Ectodermal cell (in vitro differentiated cells): ENCODE results near the gene TREH.
"Not testable (repeated sequence)": the region's sequence is repeated elsewhere in the genome, so short reads cannot be mapped to it uniquely, and the experiment has no call there.

Experiments used
- H3K27ac ChIP-seq: 2 replicates; pipeline ENCODE4 v1.7.0; 2013; ENCODE audit warnings: mild to moderate bottlenecking, low read depth, low read length; ENCODE audit not compliant: insufficient read depth, poor library complexity, severe bottlenecking
- H3K27me3 ChIP-seq: 2 replicates; pipeline ENCODE4 v1.7.0; 2013; ENCODE audit warnings: mild to moderate bottlenecking, low read length; ENCODE audit not compliant: insufficient read depth, control insufficient read depth, poor library complexity, severe bottlenecking
- H3K36me3 ChIP-seq: one replicate; pipeline ENCODE4 v1.7.0; 2013; ENCODE audit warnings: low read length; ENCODE audit not compliant: control insufficient read depth, insufficient read depth
- H3K4me1 ChIP-seq: one replicate; pipeline ENCODE4 v1.7.0; 2013; ENCODE audit warnings: low read length; ENCODE audit not compliant: control insufficient read depth, insufficient read depth
- H3K4me3 ChIP-seq: 2 replicates; pipeline ENCODE4 v1.7.0; 2013; ENCODE audit warnings: low read depth, low read length, control low read depth; ENCODE audit not compliant: insufficient read depth
- H3K9me3 ChIP-seq: 2 replicates; pipeline ENCODE4 v1.7.0; 2013; ENCODE audit warnings: mild to moderate bottlenecking, low read length, moderate library complexity; ENCODE audit not compliant: control insufficient read depth
- WGBS, 2 experiments: methylation state at CpG; one replicate each; pipeline ENCODE4 v1.1.7; 2013; ENCODE audit warnings: missing lambda C conversion rate in 2 of 2; 5-methylcytosine and 5-hydroxymethylcytosine counted together

TREH gene

DNA sequence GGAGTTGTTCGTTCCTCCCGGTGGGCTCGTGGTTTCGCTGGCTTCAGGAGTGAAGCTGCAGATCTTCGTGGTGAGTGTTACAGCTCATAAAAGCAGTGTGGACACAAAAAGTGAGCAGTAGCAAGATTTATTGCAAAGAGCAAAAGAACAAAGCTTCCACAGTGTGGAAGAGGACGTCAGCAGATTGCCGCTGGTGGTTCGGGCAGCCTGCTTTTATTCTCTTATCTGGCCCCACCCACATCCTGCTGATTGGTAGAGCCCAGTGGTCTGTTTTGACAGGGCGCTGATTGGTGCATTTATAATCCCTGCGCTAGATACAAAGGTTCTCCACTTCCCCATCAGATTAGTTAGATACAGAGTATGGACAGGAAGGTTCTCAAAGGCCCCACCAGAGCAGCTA, 8.9 kb upstream of the TREH start:
- WGBS, 2 experiments: 92% methylated on average over 10 of the region's 10 CpGs
- not testable (repeated sequence) for H3K4me1 ChIP-seq, H3K4me3 ChIP-seq, H3K9me3 ChIP-seq, H3K27me3 ChIP-seq, H3K27ac ChIP-seq, H3K36me3 ChIP-seq

GRCh38 chr11:118687906-118688305, 8.5 kb upstream of the TREH start:
- H3K9me3 ChIP-seq: no peaks in the 10 kb centered on the region
- H3K4me3 ChIP-seq: no peak overlapping the region
- peaks cover 5% of the 10 kb centered on the region for H3K4me1 ChIP-seq
- H3K27me3 ChIP-seq: no peaks in the 10 kb centered on the region
- WGBS, 2 experiments: 93 to 97% methylated on average over 5 of the region's 5 CpGs
- H3K27ac ChIP-seq: no peak overlapping the region
- no peaks in the 10 kb centered on the region for H3K36me3 ChIP-seq

GRCh38 chr11:118684187-118684586, 4.7 kb upstream of the TREH start:
- Histone ChIP-seq H3K27me3 (no peaks in the 10 kb centered on the region), H3K4me3 (no peak overlapping the region), H3K27ac (no peak overlapping the region), H3K4me1 (no peaks in the 10 kb centered on the region), H3K9me3 (no peaks in the 10 kb centered on the region), H3K36me3 (no peaks in the 10 kb centered on the region)
- 88 to 92% methylated on average over 2 of the region's 2 CpGs for WGBS, 2 experiments

GRCh38 chr11:118682939-118683338, 3.5 kb upstream of the TREH start:
- WGBS, 2 experiments: 91 to 93% methylated on average over 6 of the region's 6 CpGs
- not testable (repeated sequence) for H3K4me3 ChIP-seq, H3K4me1 ChIP-seq, H3K9me3 ChIP-seq, H3K36me3 ChIP-seq, H3K27ac ChIP-seq, H3K27me3 ChIP-seq

- Histone ChIP-seq H3K36me3 (no peaks in the 10 kb centered on the region), H3K4me1 (no peaks in the 10 kb centered on the region), H3K9me3 (no peaks in the 10 kb centered on the region), H3K27me3 (no peaks in the 10 kb centered on the region), H3K4me3 (no peak overlapping the region), H3K27ac (no peak overlapping the region)
- 100% methylated on average over 1 of the region's 1 CpG for WGBS, 2 experiments
Observed at GRCh38 chr11:118682372-118682771, 2.9 kb upstream of the TREH start.

DNA sequence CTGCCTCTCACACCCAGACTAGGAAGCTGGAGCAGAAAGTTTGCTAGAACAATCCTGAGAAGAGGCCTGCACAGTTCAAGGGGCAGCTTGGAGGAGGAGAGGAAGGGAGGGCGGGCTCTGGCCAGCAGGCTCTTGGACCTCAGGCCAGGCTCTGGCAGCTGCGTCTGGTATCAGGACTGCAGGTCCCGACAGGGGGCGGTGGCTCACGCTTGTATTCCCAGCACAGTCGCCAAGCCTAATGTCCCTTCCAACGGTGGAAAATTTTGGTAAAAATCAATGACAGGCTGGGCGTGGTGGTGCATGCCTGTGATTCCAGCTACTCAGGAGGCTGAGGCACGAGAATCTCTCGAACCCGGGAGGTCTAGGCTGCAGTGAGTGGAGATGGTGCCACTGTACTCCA, 542 bp downstream of the TREH start:
- H3K36me3 ChIP-seq, H3K27me3 ChIP-seq, H3K9me3 ChIP-seq, H3K27ac ChIP-seq, H3K4me1 ChIP-seq, H3K4me3 ChIP-seq: not testable (repeated sequence)
- 45% methylated on average over 11 of the region's 11 CpGs for WGBS, 2 experiments

- Histone ChIP-seq H3K36me3 (no peaks in the 10 kb centered on the region), H3K27me3 (no peaks in the 10 kb centered on the region), H3K4me1 (no peaks in the 10 kb centered on the region), H3K9me3 (no peaks in the 10 kb centered on the region), H3K27ac (no peak overlapping the region), H3K4me3 (no peak overlapping the region)
- 95 to 97% methylated on average over 5 to 6 of the region's 6 CpGs for WGBS, 2 experiments
Observed at GRCh38 chr11:118677977-118678376, 1.5 kb downstream of the TREH start.

- Histone ChIP-seq H3K9me3 (no peaks in the 10 kb centered on the region), H3K36me3 (no peaks in the 10 kb centered on the region), H3K27ac (no peak overlapping the region), H3K4me1 (no peaks in the 10 kb centered on the region), H3K4me3 (no peak overlapping the region), H3K27me3 (no peaks in the 10 kb centered on the region)
- 92 to 96% methylated on average over 1 of the region's 1 CpG for WGBS, 2 experiments
Observed at GRCh38 chr11:118674082-118674435, 5.4 kb downstream of the TREH start.

DNA sequence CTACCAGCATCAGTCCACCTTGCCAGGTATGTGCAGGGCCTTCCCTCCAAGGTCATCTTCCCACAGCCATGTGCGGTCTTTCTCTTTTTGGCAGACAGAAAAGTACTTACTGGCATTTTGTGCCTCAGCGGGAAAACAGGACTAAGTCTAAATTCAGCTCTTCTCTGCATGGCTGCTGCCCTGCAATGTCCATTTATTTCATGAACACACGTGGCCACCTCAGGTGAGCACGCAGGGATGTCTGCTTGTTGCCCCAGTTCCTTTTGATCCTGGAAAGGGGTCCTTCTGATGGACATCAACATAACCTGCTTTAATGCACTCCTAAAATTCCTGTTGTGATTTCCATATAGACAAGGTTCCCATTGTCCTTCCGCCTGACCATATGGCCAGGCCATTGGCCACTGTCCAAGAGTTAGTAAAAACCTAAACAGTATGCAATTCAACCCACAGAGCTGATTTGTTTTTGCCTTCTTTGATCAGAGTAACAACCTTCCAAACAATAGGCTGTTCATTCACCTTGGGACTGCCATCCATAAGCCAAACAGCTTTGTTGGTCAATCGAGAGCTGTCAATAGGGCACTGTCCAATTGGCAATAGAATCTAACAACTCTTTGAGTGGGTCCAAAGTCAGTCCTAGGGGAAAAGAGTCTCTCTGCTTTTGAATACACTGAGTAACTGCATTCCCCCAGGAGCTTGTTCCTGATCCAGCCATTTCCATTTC, 5.9 kb downstream of the TREH start:
- WGBS, 2 experiments: 88 to 90% methylated on average over 6 of the region's 6 CpGs
- H3K27me3 ChIP-seq: no peaks in the 10 kb centered on the region
- no peaks in the 10 kb centered on the region for H3K4me1 ChIP-seq
- H3K4me3 ChIP-seq: no peak overlapping the region
- no peaks in the 10 kb centered on the region for H3K9me3 ChIP-seq
- H3K36me3 ChIP-seq: no peaks in the 10 kb centered on the region
- H3K27ac ChIP-seq: no peak overlapping the region

DNA sequence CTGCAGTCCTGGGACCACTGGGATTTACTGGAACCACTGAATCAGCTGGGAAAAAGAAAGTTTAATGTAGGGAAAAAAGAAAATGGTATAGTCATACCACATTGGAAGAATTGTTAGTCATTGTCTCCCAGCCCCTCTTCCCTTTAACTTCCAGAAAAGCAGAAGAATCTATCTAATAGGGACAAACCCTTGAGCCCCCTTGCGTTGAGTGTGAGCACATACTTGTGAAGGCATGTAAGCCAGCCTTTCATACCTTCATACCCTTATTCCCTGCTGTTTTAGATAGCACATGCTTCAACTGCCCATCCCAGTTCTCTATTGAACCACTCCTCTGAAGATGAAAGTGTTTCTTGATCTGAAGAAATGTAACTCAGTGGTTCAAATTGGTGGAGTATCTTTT, 6.6 kb downstream of the TREH start:
- no peak overlapping the region for H3K4me3 ChIP-seq
- no peaks in the 10 kb centered on the region for H3K27me3 ChIP-seq
- H3K9me3 ChIP-seq: no peaks in the 10 kb centered on the region
- WGBS, 2 experiments: 48 to 67% methylated on average over 1 of the region's 1 CpG
- no peaks in the 10 kb centered on the region for H3K4me1 ChIP-seq
- H3K36me3 ChIP-seq: no peaks in the 10 kb centered on the region
- H3K27ac ChIP-seq: no peak overlapping the region

GRCh38 chr11:118671254-118671653, 8.2 kb downstream of the TREH start:
- Histone ChIP-seq H3K9me3 (no peaks in the 10 kb centered on the region), H3K27me3 (no peaks in the 10 kb centered on the region), H3K4me1 (no peaks in the 10 kb centered on the region), H3K36me3 (no peaks in the 10 kb centered on the region), H3K4me3 (no peak overlapping the region), H3K27ac (no peak overlapping the region)
- WGBS, 2 experiments: 83 to 95% methylated on average over 2 of the region's 2 CpGs
